GM23248 (cell line): Measurements from ENCODE around the gene MOB2. TPM values are rescaled to one million over a fixed set of nuclear protein-coding genes. Genes with fewer than 3 reads are reported as not detected.
A peak's percentile ranks its signal among the peaks of the same experiment; 100 is the strongest.

Experiments
- DNase-seq: peaks from one replicate; pipeline ENCODE4 v3.0.0-alpha.2; 2015
- H2AFZ ChIP-seq: fragments of 200-600 bp; sonication (generic); 2 replicates; pipeline ENCODE4 v1.6.1; 2016; ENCODE audit warnings: antibody characterized with exemption
- H3F3A ChIP-seq: fragments of 200-600 bp; sonication (generic); 2 replicates; pipeline ENCODE4 v1.6.1; 2016; ENCODE audit warnings: mild to moderate bottlenecking, antibody characterized with exemption, mixed run types; ENCODE audit not compliant: insufficient read depth
- H3K27ac ChIP-seq: fragments of 200-600 bp; sonication (generic); 2 replicates; pipeline ENCODE4 v1.5.1; 2016; ENCODE audit warnings: mild to moderate bottlenecking
- H3K27me3 ChIP-seq: fragments of 200-600 bp; sonication (generic); replicated peaks from 2 replicates; pipeline ENCODE4 v1.6.1; 2016; ENCODE audit warnings: mild to moderate bottlenecking; ENCODE audit not compliant: insufficient read depth
- H3K36me3 ChIP-seq: fragments of 200-600 bp; sonication (generic); 2 replicates; pipeline ENCODE4 v1.6.1; 2016; ENCODE audit warnings: low read depth, mild to moderate bottlenecking
- H3K4me1 ChIP-seq: fragments of 200-600 bp; sonication (generic); 2 replicates; pipeline ENCODE4 v1.6.1; 2016; ENCODE audit warnings: mild to moderate bottlenecking; ENCODE audit not compliant: insufficient read depth
- H3K4me2 ChIP-seq: fragments of 200-600 bp; sonication (generic); one replicate; pipeline ENCODE4 v1.6.1; 2016; ENCODE audit warnings: mild to moderate bottlenecking; ENCODE audit not compliant: unreplicated experiment
- H3K4me3 ChIP-seq: fragments of 200-600 bp; sonication (generic); 2 replicates; pipeline ENCODE4 v1.5.1; 2016; ENCODE audit warnings: mild to moderate bottlenecking
- H3K79me2 ChIP-seq: fragments of 200-600 bp; sonication (generic); 2 replicates; pipeline ENCODE4 v1.6.1; 2016; ENCODE audit warnings: mild to moderate bottlenecking; ENCODE audit not compliant: insufficient read depth
- H3K9ac ChIP-seq: fragments of 200-600 bp; sonication (generic); 2 replicates; pipeline ENCODE4 v1.6.1; 2016; ENCODE audit warnings: mild to moderate bottlenecking
- H3K9me2 ChIP-seq: fragments of 200-600 bp; sonication (generic); 2 replicates; pipeline ENCODE4 v1.6.1; 2016; ENCODE audit warnings: mixed run types, mild to moderate bottlenecking, moderate library complexity; ENCODE audit not compliant: insufficient read depth
- H3K9me3 ChIP-seq: fragments of 200-600 bp; sonication (generic); one replicate; pipeline ENCODE4 v1.6.1; 2017; ENCODE audit warnings: low read depth
- H4K20me1 ChIP-seq: fragments of 200-600 bp; sonication (generic); 2 replicates; pipeline ENCODE4 v1.6.0; 2016; ENCODE audit not compliant: insufficient read depth
- EZH2 ChIP-seq: fragments of 200-600 bp; sonication (generic); IDR thresholded peaks from 2 replicates; pipeline ENCODE4 v1.6.1; 2018; ENCODE audit warnings: antibody characterized with exemption, mild to moderate bottlenecking; ENCODE audit not compliant: insufficient read depth, poor library complexity, severe bottlenecking
- EZH2phosphoT487 ChIP-seq: fragments of 200-600 bp; sonication (generic); IDR thresholded peaks from 2 replicates; pipeline ENCODE4 v1.6.1; 2018; ENCODE audit warnings: antibody characterized with exemption, moderate library complexity, mild to moderate bottlenecking, low read depth; ENCODE audit not compliant: insufficient read depth
- WGBS, 2 experiments: methylation state at CpG; one replicate each; pipeline ENCODE4 v1.1.6; 2015 to 2017; ENCODE audit warnings: low lambda C conversion rate in 2 of 2, low coverage in 1 of 2; ENCODE audit errors: missing lambda C conversion rate in 2 of 2; 5-methylcytosine and 5-hydroxymethylcytosine counted together
- in situ Hi-C: fragments of 300-500 bp; cut with MboI; formaldehyde crosslinking; loops from 2 replicates; pipeline ENCODE4 v1.15.0; 2020
- polyA plus RNA-seq: library from polyadenylated mRNA; unstranded; fragments of >200 nt; fragmentation: Nextera tagmentation; extraction: Ambion mirVana; gene quantifications from 2 replicates; pipeline ENCODE4 v1.2.1, GENCODE V29; 2016
- total RNA-seq: library from RNA; depleted of rRNA; stranded (reverse); fragments of >200 nt; shearing (Covaris generic); gene quantifications from 2 replicates; pipeline ENCODE4 v1.2.3, GENCODE V29; 2014

MOB2 gene
- total and polyA plus RNA-seq, 2 experiments from 2014 or later: 28.8 to 29.3 TPM

DNA sequence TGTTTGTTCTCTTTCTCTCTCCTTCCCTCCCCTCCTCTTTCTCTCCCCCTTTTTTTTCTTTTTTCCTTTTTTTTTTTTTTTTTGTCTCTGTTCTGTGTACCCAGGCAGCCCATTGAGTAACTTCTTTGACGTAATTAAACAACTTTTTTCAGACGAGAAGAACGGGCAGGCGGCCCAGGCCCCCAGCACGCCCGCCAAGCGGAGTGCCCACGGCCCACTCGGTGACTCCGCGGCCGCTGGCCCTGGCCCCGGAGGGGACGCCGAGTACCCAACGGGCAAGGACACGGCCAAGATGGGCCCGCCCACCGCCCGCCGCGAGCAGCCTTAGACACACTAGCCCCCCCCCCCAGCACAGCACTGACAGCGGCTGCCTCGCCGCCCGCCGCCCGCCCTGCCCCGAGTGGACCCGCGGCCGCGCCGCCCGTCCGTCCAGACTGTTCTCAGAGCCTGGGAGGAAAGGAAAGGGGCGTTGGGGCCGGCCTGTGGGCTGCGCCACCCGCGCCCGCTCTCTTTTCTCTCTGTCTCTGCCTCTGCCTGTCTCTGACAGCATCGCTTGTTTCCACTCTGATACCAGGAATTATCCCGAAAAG, 26.1 kb downstream of the MOB2 start:
- H2AFZ ChIP-seq: no peak overlapping the region
- peak; percentile 47 for DNase-seq
- no peaks in the 10 kb centered on the region for H3K36me3 ChIP-seq
- no peak overlapping the region for H3K9ac ChIP-seq
- H3F3A ChIP-seq: no peaks in the 10 kb centered on the region
- 35 to 45% methylated on average over 29 to 44 of the region's 44 CpGs for WGBS, 2 experiments
- peak overlapping the region; percentile 28 for H3K4me2 ChIP-seq
- H3K4me1 ChIP-seq: no peaks in the 10 kb centered on the region
- H3K79me2 ChIP-seq: no peaks in the 10 kb centered on the region
- no peak overlapping the region for H3K4me3 ChIP-seq
- peak; percentile 69 for TF ChIP-seq EZH2
- no peak for TF ChIP-seq EZH2phosphoT487
- no peaks in the 10 kb centered on the region for H3K9me2 ChIP-seq
- H3K27ac ChIP-seq: no peak overlapping the region
- peaks cover 5% of the 10 kb centered on the region; the same call in 1 of the 2 replicates for H3K27me3 ChIP-seq
- no peaks in the 10 kb centered on the region for H4K20me1 ChIP-seq
- H3K9me3 ChIP-seq: no peaks in the 10 kb centered on the region
- in situ Hi-C loops: no loop called here

DNA sequence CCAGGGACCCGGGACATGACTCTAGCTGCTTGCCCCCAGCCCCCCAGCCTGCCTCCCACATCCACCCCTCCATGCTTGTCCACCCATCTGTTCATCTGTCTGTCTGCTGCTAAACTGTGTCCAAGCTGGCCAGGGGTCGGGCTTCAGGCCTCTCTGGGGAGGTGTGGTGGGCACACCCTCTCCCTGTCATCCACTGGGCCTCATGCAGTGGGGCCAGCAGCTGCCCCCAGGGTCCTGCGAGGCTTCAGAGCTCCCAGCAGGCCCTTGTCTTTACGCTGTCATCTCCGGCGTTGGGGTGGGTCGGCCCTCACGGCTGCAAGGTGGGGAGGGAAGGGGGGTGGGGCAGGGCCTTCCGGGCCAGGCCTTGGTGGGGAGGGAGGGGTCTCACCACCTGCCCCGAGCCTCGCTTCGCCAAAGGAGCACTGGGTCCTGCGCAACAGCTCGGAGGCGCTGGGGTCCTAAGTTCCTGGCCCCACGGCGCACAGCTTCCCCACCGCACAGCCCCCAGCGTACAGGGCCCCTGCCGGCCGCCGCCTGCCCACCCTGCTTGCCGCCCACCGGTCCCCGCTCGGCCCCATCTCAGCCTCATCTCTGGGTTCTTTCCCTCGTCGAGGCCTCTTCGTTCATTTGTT, 26.7 kb downstream of the MOB2 start:
- H3K4me3 ChIP-seq: no peak overlapping the region

DNA sequence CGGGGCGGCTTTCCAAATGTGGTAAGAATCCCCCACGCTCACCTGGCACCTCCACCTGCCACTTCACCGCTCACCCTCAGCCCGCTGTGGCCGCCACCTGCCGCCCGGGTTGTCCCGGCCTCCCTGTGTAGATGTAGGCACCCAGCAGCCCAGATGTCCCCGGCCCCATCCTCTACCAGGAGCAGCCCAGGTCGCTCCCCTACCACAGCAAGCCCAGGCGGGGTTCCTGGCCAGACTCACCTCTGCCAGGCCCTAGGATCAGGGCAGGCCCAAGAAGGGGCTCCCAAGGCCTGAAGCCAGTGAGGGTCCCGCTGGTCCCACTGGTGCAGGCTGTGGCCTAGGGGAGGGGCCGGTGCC, 27.4 kb downstream of the MOB2 start:
- no peak for DNase-seq
- Histone ChIP-seq H3K27me3 (peaks cover 5% of the 10 kb centered on the region; the same call in 1 of the 2 replicates), H3K27ac (no peak overlapping the region), H3K36me3 (no peaks in the 10 kb centered on the region), H3K9ac (no peak overlapping the region), H3K4me2 (no peak overlapping the region), H3K9me2 (no peaks in the 10 kb centered on the region), H3F3A (no peaks in the 10 kb centered on the region), H2AFZ (no peak overlapping the region), H4K20me1 (no peaks in the 10 kb centered on the region), H3K4me3 (no peak overlapping the region), H3K79me2 (no peaks in the 10 kb centered on the region), H3K9me3 (no peaks in the 10 kb centered on the region), H3K4me1 (no peaks in the 10 kb centered on the region)
- in situ Hi-C loops: no loop called here
- TF ChIP-seq EZH2: no peak
- TF ChIP-seq EZH2phosphoT487: no peak
- 58 to 59% methylated on average over 14 of the region's 14 CpGs for WGBS, 2 experiments

More for the DNA sequence above, 26.7 kb downstream of the MOB2 start:
- H3K9me2 ChIP-seq: no peaks in the 10 kb centered on the region
- H2AFZ ChIP-seq: no peak overlapping the region
- WGBS, 2 experiments: 27 to 51% methylated on average over 13 to 29 of the region's 29 CpGs
- no peaks in the 10 kb centered on the region for H3K79me2 ChIP-seq
- no peak overlapping the region for H3K4me2 ChIP-seq
- H3F3A ChIP-seq: no peaks in the 10 kb centered on the region
- H3K27ac ChIP-seq: no peak overlapping the region
- H3K27me3 ChIP-seq: peaks cover 5% of the 10 kb centered on the region; the same call in 1 of the 2 replicates
- no peaks in the 10 kb centered on the region for H3K9me3 ChIP-seq
- no peak for TF ChIP-seq EZH2
- TF ChIP-seq EZH2phosphoT487: no peak
- H3K9ac ChIP-seq: no peak overlapping the region
- no peaks in the 10 kb centered on the region for H3K36me3 ChIP-seq
- no peaks in the 10 kb centered on the region for H4K20me1 ChIP-seq
- no peaks in the 10 kb centered on the region for H3K4me1 ChIP-seq
- in situ Hi-C loops: no loop called here
- DNase-seq: no peak

- H3K4me3 ChIP-seq: no peak overlapping the region
- 25 to 36% methylated on average over 12 to 18 of the region's 18 CpGs for WGBS, 2 experiments
- H4K20me1 ChIP-seq: no peaks in the 10 kb centered on the region
- H3K27me3 ChIP-seq: peaks cover 5% of the 10 kb centered on the region; the same call in 1 of the 2 replicates
- H3K9me3 ChIP-seq: no peaks in the 10 kb centered on the region
- H3K4me1 ChIP-seq: no peaks in the 10 kb centered on the region
- DNase-seq: peak; percentile 50
- no peak overlapping the region for H3K9ac ChIP-seq
- H3K9me2 ChIP-seq: no peaks in the 10 kb centered on the region
- H3K4me2 ChIP-seq: no peak overlapping the region
- TF ChIP-seq EZH2phosphoT487: no peak
- TF ChIP-seq EZH2: no peak
- in situ Hi-C loops: no loop called here
- H3F3A ChIP-seq: no peaks in the 10 kb centered on the region
- H3K27ac ChIP-seq: no peak overlapping the region
- no peak overlapping the region for H2AFZ ChIP-seq
- no peaks in the 10 kb centered on the region for H3K79me2 ChIP-seq
- H3K36me3 ChIP-seq: no peaks in the 10 kb centered on the region
Observed at GRCh38 chr11:1458340-1459218, 28.0 kb downstream of the MOB2 start.
